Kidney (tissue), 14 donors: ENCODE results near the gene IL17REL. TPM values are rescaled to one million over a fixed set of nuclear protein-coding genes. Genes with fewer than 3 reads are reported as not detected.
A peak's percentile ranks its signal among the peaks of the same experiment; 100 is the strongest.
"Not testable (repeated sequence)": the region's sequence is repeated elsewhere in the genome, so short reads cannot be mapped to it uniquely, and the experiment has no call there.

Experiments used
- DNase-seq, 5 donors: peaks; one replicate each; pipeline ENCODE4 v3.0.0-alpha.2; 2013 to 2020
- FAIRE-seq: peaks from 2 replicates; lab custom pipeline; 2012; peaks lifted over from hg19 to GRCh38; lab: Jason Lieb, UNC
- H3K27ac ChIP-seq, 2 donors: one replicate each; pipeline ENCODE4 v1.7.0; 2013; ENCODE audit warnings: low read depth in 2 of 2, low read length in 2 of 2, inconsistent platforms in 1 of 2
- H3K27me3 ChIP-seq: one replicate; pipeline ENCODE4 v1.7.1; 2013; ENCODE audit warnings: low read length, inconsistent platforms; ENCODE audit not compliant: control insufficient read depth, insufficient read depth
- H3K36me3 ChIP-seq, 3 donors: one replicate each; pipeline versions ENCODE4 v1.7.0 to v1.7.1; 2013; ENCODE audit warnings: low read length in 3 of 3, control low read depth in 1 of 3, inconsistent platforms in 1 of 3; ENCODE audit not compliant: insufficient read depth in 3 of 3, control insufficient read depth in 2 of 3
- H3K4me1 ChIP-seq, 3 donors: one replicate each; pipeline versions ENCODE4 v1.7.0 to v1.7.1; 2013; ENCODE audit warnings: low read length in 3 of 3, inconsistent platforms in 1 of 3, low read depth in 1 of 3; ENCODE audit not compliant: control insufficient read depth in 2 of 3, insufficient read depth in 2 of 3
- H3K4me3 ChIP-seq, 3 donors: one replicate each; pipeline versions ENCODE4 v1.7.0 to v1.8.1; 2013; ENCODE audit warnings: low read length in 3 of 3, control low read depth in 1 of 3, inconsistent platforms in 1 of 3
- H3K9ac ChIP-seq, 3 donors: one replicate each; pipeline versions ENCODE4 v1.7.0 to v1.7.1; 2013; ENCODE audit warnings: low read length in 3 of 3, control low read depth in 1 of 3, inconsistent platforms in 1 of 3
- H3K9me3 ChIP-seq, 3 donors: one replicate each; pipeline versions ENCODE4 v1.7.0 to v1.7.1; 2013; ENCODE audit warnings: low read length in 3 of 3, control low read depth in 1 of 3, inconsistent platforms in 1 of 3; ENCODE audit not compliant: control insufficient read depth in 2 of 3, insufficient read depth in 1 of 3
- intact Hi-C: fragments of 100-400 bp; cut with DNase I; formaldehyde crosslinking; loops from one replicate; pipeline ENCODE4 v1.11.1; 2022
- polyA plus RNA-seq: library from polyadenylated mRNA; stranded (reverse); fragments of 350-450 nt; fragmentation: Illumina TruSeq; extraction: RNeasy Lipid Tissue Mini Kit (QIAGEN cat#74804); gene quantifications from one replicate; pipeline ENCODE4 v1.2.3, GENCODE V29; 2014; ENCODE audit warnings: low read depth, low replicate concordance; ENCODE audit not compliant: insufficient read depth
- total RNA-seq: library from RNA; stranded (reverse); fragmentation: NEBNext Ultra II Directional; extraction: Animal tissue kit (Norgen Biotek cat#: 25700); gene quantifications from one replicate; pipeline ENCODE4 v1.2.1, GENCODE V29; 2021
- TF ChIP-seq, protein P1 (sequence below): IDR thresholded peaks from 3 replicates; pipeline ENCODE4 v1.5.1; 2012; ENCODE audit warnings: mild to moderate bottlenecking, moderate library complexity, borderline replicate concordance; ENCODE audit not compliant: insufficient read depth; ENCODE audit errors: extremely low read depth
- donor health status: control.
- donor health status: control.
- donor health status: control.
- donor health status: control.
- donor health status: control.
- donor health status: DM: yes; HTN: yes; CAD: no.
- donor health status: Normal renal cell carcinoma (clear cell type).

IL17REL gene
- total and polyA plus RNA-seq, 2 donors from 2014 or later, result 0.16 TPM; not detected in 1

- no peak for FAIRE-seq
- no peak overlapping the region for H3K4me3 ChIP-seq
Measured at GRCh38 chr22:49983148-49984042, 29.2 kb downstream of the IL17REL start.

DNA sequence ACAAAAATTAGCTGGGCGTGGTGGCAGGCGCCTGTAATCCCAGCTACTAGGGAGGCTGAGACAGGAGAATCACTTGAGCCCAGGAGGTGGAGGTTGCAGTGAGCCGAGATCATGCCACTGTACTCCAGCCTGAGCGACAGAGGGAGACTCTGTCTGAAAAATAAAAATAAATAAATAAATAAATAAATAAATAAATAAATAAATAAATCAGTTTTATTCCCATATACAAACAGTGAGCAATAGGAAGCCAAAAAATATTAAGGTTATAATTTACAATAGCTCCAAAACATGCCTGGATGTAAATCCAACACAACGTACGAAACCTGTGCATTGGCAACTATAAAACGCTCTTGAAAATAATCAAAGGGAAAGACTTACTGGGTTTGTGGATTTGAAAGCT lies 30.8 kb downstream of the IL17REL start:
- intact Hi-C loops, H3K9ac ChIP-seq, H3K4me3 ChIP-seq, FAIRE-seq, H3K36me3 ChIP-seq, H3K27me3 ChIP-seq, H3K4me1 ChIP-seq, DNase-seq, H3K27ac ChIP-seq: not testable (repeated sequence)
- peaks cover 0 to 16% (median 0%) of the 10 kb centered on the region in 3 donors for H3K9me3 ChIP-seq

More at GRCh38 chr22:49983148-49984042, 29.2 kb downstream of the IL17REL start:
- no peak overlapping the region for H3K9ac ChIP-seq
- H3K36me3 ChIP-seq, result no peaks in the 10 kb centered on the region
- H3K27me3 ChIP-seq, result peaks cover 3% of the 10 kb centered on the region
- no peaks in the 10 kb centered on the region for H3K4me1 ChIP-seq
- peak in 4 of 5 donors; percentile 56 to 78 (median 68) for DNase-seq
- intact Hi-C loops, result no loop called here
- TF ChIP-seq, protein P1, sequence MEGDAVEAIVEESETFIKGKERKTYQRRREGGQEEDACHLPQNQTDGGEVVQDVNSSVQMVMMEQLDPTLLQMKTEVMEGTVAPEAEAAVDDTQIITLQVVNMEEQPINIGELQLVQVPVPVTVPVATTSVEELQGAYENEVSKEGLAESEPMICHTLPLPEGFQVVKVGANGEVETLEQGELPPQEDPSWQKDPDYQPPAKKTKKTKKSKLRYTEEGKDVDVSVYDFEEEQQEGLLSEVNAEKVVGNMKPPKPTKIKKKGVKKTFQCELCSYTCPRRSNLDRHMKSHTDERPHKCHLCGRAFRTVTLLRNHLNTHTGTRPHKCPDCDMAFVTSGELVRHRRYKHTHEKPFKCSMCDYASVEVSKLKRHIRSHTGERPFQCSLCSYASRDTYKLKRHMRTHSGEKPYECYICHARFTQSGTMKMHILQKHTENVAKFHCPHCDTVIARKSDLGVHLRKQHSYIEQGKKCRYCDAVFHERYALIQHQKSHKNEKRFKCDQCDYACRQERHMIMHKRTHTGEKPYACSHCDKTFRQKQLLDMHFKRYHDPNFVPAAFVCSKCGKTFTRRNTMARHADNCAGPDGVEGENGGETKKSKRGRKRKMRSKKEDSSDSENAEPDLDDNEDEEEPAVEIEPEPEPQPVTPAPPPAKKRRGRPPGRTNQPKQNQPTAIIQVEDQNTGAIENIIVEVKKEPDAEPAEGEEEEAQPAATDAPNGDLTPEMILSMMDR, result peak; percentile 28
- H3K9me3 ChIP-seq, result peaks cover 0 to 16% (median 0%) of the 10 kb centered on the region in 3 donors
- no peak overlapping the region for H3K27ac ChIP-seq

- no peak for FAIRE-seq
- Histone ChIP-seq H3K27me3 (peaks cover 6% of the 10 kb centered on the region), H3K36me3 (no peaks in the 10 kb centered on the region), H3K4me3 (no peak overlapping the region), H3K27ac (no peak overlapping the region), H3K4me1 (peaks cover 0 to 4% (median 0%) of the 10 kb centered on the region in 3 donors), H3K9ac (no peak overlapping the region), H3K9me3 (peaks cover 0 to 4% (median 2%) of the 10 kb centered on the region in 3 donors)
- peak in 2 of 5 donors; percentile 8 to 12 for DNase-seq
- intact Hi-C loops, result no loop called here
- TF ChIP-seq, protein P1, result peak; percentile 50
Measured at GRCh38 chr22:49979587-49980264, 32.8 kb downstream of the IL17REL start.

GRCh38 chr22:49977578-49977977 lies 35.0 kb downstream of the IL17REL start:
- no peaks in the 10 kb centered on the region for H3K36me3 ChIP-seq
- H3K9ac ChIP-seq, result no peak overlapping the region
- H3K27me3 ChIP-seq, result peaks cover 7% of the 10 kb centered on the region
- FAIRE-seq, result no peak
- intact Hi-C loops, result no loop called here
- H3K4me1 ChIP-seq, result peaks cover 0 to 10% (median 0%) of the 10 kb centered on the region in 3 donors
- peak in 1 of 5 donors; percentile 36 for DNase-seq
- TF ChIP-seq, protein P1, result no peak
- H3K4me3 ChIP-seq, result no peak overlapping the region
- peaks cover 0 to 4% (median 2%) of the 10 kb centered on the region in 3 donors for H3K9me3 ChIP-seq
- no peak overlapping the region for H3K27ac ChIP-seq
